Uterus (tissue), 4 donors: ENCODE measurements around the gene SPRED3. TPM values are rescaled to one million over a fixed set of nuclear protein-coding genes. Genes with fewer than 3 reads are reported as not detected.

ENCODE experiments used
- DNase-seq, 2 donors: peaks; one replicate each; pipeline ENCODE4 v3.0.0-alpha.2; 2019 to 2020
- H3K27ac ChIP-seq, 2 donors: fragments of 200-600 bp; sonication (generic); 1 replicate in 1 of 2; 2 replicates in 1 of 2; pipeline ENCODE4 v1.5.1; 2016 to 2018
- H3K27me3 ChIP-seq, 2 donors: fragments of 200-600 bp; sonication (generic); one replicate each; pipeline ENCODE4 v1.5.1; 2018 to 2019; ENCODE audit warnings: control low read depth in 1 of 2
- H3K36me3 ChIP-seq, 2 donors: fragments of 200-600 bp; sonication (generic); one replicate each; pipeline ENCODE4 v1.5.1; 2019; ENCODE audit warnings: control low read depth in 1 of 2
- H3K4me1 ChIP-seq, 2 donors: fragments of 200-600 bp; sonication (generic); one replicate each; pipeline ENCODE4 v1.5.1; 2018 to 2019; ENCODE audit warnings: control low read depth in 1 of 2
- H3K4me3 ChIP-seq, 2 donors: fragments of 200-600 bp; sonication (generic); 1 replicate in 1 of 2; 2 replicates in 1 of 2; pipeline ENCODE4 v1.5.1; 2018 to 2019; ENCODE audit warnings: mild to moderate bottlenecking in 1 of 2
- H3K9me3 ChIP-seq, 2 donors: fragments of 200-600 bp; sonication (generic); one replicate each; pipeline ENCODE4 v1.5.1; 2019; ENCODE audit warnings: control low read depth in 1 of 2
- POLR2A ChIP-seq, 2 donors: fragments of 450-650 bp; IDR thresholded peaks; one replicate each; pipeline ENCODE4 v1.6.1; 2016; ENCODE audit warnings: antibody characterized with exemption in 2 of 2, mild to moderate bottlenecking in 1 of 2, moderate library complexity in 1 of 2
- intact Hi-C: fragments of 100-400 bp; cut with DNase I; formaldehyde crosslinking; loops from one replicate; pipeline ENCODE4 v1.15.1; 2023; ENCODE audit warnings: low total_unique reads
- total RNA-seq, 4 donors: library from RNA; depleted of rRNA in 3 of 4; stranded (reverse); fragments of >200 nt in 3 of 4; gene quantifications; one replicate each; pipeline versions ENCODE4 v1.1.0 to v1.2.4, GENCODE V29; 2014 to 2023
- TF ChIP-seq, protein P1 (sequence below), 4 experiments: fragments of 200-600 bp in 2 of 4; fragments of 450-650 bp in 2 of 4; sonication (generic) in 2 of 4; IDR thresholded peaks; one replicate each; pipeline ENCODE4 v1.5.1; 2016 to 2019; ENCODE audit warnings: antibody characterized with exemption in 4 of 4, mild to moderate bottlenecking in 2 of 4, moderate library complexity in 1 of 4
- donor health status: DM: yes; HTN: yes; CAD: no.

Gene SPRED3
- total RNA-seq, 4 donors from 2014 or later, result 0.88 to 5.7 TPM; not detected in 2

DNA sequence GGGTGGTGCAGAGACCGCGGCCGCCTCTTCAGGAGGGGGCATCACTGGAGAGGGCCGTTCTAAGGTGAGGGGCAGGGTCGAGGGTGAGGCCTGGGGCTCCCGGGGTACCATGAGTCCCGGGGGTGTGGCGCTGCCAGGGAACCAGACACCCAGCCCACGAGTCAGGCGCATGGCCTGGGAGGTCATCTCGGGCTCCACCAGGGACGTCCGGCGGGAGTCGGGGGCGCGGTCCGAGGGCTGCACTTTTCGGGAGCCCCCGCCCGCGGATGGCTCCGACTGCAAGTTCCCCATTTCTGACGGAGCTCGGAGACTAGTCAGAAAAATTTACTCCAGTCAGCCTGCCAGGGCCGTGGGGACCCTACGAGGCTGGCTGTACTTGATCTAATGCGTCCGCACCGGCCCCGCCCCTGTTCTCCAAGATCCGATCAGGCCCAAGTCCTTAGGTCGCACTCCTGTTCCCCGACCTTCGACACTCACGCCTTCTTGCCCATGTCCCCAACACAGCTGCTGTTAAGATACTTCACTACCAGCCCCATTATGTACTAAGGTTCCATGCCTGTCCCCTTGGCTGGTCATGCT lies 1.4 kb upstream of the SPRED3 start:
- TF ChIP-seq, protein P1, sequence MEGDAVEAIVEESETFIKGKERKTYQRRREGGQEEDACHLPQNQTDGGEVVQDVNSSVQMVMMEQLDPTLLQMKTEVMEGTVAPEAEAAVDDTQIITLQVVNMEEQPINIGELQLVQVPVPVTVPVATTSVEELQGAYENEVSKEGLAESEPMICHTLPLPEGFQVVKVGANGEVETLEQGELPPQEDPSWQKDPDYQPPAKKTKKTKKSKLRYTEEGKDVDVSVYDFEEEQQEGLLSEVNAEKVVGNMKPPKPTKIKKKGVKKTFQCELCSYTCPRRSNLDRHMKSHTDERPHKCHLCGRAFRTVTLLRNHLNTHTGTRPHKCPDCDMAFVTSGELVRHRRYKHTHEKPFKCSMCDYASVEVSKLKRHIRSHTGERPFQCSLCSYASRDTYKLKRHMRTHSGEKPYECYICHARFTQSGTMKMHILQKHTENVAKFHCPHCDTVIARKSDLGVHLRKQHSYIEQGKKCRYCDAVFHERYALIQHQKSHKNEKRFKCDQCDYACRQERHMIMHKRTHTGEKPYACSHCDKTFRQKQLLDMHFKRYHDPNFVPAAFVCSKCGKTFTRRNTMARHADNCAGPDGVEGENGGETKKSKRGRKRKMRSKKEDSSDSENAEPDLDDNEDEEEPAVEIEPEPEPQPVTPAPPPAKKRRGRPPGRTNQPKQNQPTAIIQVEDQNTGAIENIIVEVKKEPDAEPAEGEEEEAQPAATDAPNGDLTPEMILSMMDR (IDR thresholded peaks at IDR 0.05), result no peak
- no peak for TF ChIP-seq POLR2A (IDR thresholded peaks at IDR 0.05)
- Histone ChIP-seq H3K36me3 (no peaks in the 10 kb centered on the region), H3K9me3 (no peaks in the 10 kb centered on the region), H3K27me3 (no peaks in the 10 kb centered on the region), H3K4me1 (peaks cover 0 to 19% of the 10 kb centered on the region in 2 donors), H3K4me3 (peak overlapping the region; percentile 39 to 46), H3K27ac (peak overlapping the region in 1 of 2 donors; percentile 42)
- intact Hi-C loops, result no loop called here
- no peak for DNase-seq

DNA sequence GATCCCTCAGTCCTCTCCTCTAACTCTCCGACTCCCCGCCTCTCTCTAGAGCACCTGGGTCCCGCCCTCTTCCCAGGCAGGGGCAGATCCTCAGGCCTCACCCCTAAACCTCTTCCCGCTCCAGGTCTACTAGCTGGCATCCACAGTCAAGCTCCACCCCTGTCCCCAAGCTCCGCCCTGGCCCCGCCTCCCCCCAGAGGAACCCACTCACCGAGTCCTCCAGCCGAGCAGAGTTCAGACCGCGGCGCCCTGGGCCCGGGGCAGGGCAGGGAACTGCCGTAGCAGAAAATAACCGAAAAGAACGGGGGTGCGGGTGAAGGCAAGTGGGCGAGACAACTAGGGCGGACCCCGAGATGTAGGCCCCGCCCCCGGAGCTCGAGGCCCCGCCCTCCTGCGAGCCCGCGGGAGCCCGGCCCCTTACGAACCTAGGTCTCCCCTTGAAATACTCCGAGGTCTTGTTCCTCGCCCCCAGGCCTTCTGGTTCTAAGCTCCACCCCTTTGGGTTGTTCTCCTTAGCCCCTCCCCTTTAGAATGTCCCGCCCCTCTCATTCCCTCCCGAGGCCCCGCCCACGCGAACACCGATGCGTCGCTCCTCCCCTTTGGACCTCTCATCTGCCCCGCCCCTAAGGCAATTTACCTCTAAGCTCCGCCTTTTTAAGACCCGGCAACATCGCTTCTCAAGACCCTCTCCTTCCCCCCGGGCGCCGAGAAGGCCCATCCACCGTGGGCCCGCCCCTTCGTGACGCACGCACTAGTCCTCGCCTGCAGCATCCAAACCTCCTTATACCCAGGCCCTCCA lies 748 bp upstream of the SPRED3 start, which contains the start of gene GGN:
Gene GGN (minus strand): TSS at position 485 of the 799 bp plus-strand sequence. CDS start 773 bp downstream, outside the sequence.
- peak within 1 kb of the TSS; percentile 42 to 51 for H3K27ac ChIP-seq
- H3K4me1 ChIP-seq, result peaks cover 0 to 19% of the 10 kb centered on the region in 2 donors
- H3K9me3 ChIP-seq, result no peaks in the 10 kb centered on the region
- H3K4me3 ChIP-seq, result peak within 1 kb of the TSS; percentile 39 to 46
- intact Hi-C loops, result no loop called here
- TF ChIP-seq, protein P1 (IDR thresholded peaks at IDR 0.05), result no peak
- DNase-seq, result peak; percentile 72 to 84
- no peaks in the 10 kb centered on the region for H3K36me3 ChIP-seq
- H3K27me3 ChIP-seq, result no peaks in the 10 kb centered on the region

DNA sequence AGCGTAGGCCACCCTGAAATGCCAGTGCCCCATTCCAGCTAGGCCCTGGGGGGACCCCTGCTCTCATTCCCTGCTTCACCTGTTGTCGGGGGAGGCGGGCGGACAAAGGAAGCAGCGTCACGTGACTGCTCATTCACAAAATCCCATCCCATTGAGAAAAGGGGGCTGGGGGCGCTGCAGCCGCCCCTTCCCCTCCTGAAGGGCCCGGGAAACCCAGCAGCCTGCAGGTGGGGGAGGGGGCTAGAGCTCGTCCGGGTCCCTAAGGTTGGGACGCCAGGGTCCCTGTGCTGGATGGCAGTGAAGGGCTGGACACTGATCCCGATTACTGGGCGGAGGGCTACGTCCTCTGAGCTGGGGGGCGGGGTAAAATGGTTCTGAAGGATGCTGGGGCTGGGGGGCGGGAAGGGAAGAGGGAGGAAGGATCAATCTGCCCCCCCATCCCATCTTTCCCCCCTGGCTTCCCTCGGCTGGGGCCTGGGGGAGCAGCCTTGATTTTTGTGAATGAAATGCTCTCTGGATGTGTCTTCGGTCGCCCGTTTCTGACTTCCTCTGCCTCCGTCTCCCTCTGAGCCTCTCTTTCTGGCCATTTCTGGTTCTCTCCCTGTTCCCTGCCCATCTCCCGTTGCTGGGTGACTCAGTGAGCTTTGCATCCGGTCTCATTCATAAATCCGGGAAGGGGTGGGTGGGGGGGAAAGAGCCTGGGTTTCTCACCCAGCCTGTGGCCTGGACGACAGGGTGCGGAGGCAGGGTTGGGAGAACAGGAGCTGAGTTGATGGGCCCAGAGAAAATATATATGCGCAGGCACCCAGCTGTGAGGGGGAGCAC lies 816 bp downstream of the SPRED3 start:
- intact Hi-C loops, result no loop called here

DNA sequence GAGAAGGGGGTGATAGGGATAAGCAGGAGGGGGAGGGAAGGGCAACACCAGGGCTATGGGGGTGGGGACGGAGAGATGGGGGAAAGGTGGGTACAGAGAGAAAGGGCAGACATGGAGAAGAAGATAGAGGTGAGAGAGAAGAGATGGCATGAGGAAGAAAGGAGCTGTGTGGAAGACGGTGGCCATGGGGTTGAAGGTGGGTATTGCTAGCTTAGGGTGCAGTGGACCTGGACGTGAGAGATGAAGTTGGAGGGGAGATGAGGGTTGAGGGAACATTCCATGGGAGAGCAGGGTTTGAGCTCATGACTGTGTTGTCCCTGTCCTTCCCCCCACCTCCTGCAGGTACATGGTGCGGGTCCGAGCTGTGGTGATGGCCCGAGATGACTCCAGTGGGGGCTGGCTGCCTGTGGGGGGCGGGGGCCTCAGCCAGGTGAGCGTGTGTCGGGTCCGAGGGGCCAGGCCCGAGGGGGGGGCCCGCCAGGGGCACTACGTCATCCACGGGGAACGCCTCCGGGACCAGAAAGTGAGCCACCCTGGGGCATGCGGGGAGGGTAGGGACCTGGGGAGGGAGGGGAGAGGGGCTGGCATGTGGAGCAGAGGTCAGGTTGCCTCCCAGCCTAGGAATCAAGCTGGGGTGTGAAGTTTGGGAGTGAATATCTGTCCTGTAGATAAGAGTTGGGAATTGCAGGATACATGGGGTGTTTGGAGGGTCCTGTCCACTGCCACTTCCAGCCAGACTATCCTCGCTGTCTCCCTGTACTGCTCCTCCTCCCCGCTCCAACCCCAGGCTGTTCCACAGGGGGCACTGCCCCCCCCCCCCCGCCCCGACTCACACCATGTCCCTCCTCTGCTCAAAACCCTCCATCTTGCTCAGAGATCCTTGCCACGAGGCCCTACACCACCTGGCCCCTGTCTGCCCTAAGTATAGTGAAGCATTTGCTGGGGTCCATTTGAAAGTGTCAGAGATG lies 1.7 kb downstream of the SPRED3 start:
- intact Hi-C loops, result no loop called here
- Histone ChIP-seq H3K27ac (no peak overlapping the region), H3K4me1 (peaks cover 0 to 19% of the 10 kb centered on the region in 2 donors), H3K36me3 (no peaks in the 10 kb centered on the region), H3K9me3 (no peaks in the 10 kb centered on the region), H3K27me3 (no peaks in the 10 kb centered on the region), H3K4me3 (no peak overlapping the region)
- no peak for DNase-seq
- TF ChIP-seq, protein P1 (IDR thresholded peaks at IDR 0.05), result no peak

More for the DNA sequence above, 816 bp downstream of the SPRED3 start:
- Histone ChIP-seq H3K4me1 (peaks cover 0 to 19% of the 10 kb centered on the region in 2 donors), H3K4me3 (peak overlapping the region; percentile 39 to 46), H3K36me3 (no peaks in the 10 kb centered on the region), H3K27me3 (no peaks in the 10 kb centered on the region), H3K27ac (peak overlapping the region; percentile 41 to 42), H3K9me3 (no peaks in the 10 kb centered on the region)
- TF ChIP-seq POLR2A (IDR thresholded peaks at IDR 0.05), result no peak
- TF ChIP-seq, protein P1 (IDR thresholded peaks at IDR 0.05), result no peak
- peak in 1 of 2 donors; percentile 21 for DNase-seq
